ENCODE measurements around the gene MARVELD1. TPM values are rescaled to one million over a fixed set of nuclear protein-coding genes. Genes with fewer than 3 reads are reported as not detected.

MARVELD1 gene
- total and polyA plus RNA-seq, 2 of the 4 experiments (the other 2 are of a cell fraction): 12.0 to 68.1 TPM

- H3K36me3 ChIP-seq (ENCODE audit: control insufficient read depth, insufficient read depth, low read length): peaks cover 42% of the 10 kb centered on the region
- no peak for TF ChIP-seq SMC3 (IDR thresholded peaks at IDR 0.05; ENCODE audit: low read depth, low read length)
- no peak for TF ChIP-seq RFX5 (IDR thresholded peaks at IDR 0.05; ENCODE audit: low read depth, low read length)
- no peak for TF ChIP-seq CTCF (conservative IDR thresholded peaks at IDR 0.05; ENCODE audit: low read depth, low read length)
- no peak for TF ChIP-seq RAD21 (IDR thresholded peaks at IDR 0.05; ENCODE audit: low read length)
- TF ChIP-seq BHLHE40 (IDR thresholded peaks at IDR 0.05; ENCODE audit: low read depth, low read length): no peak
- no peaks in the 10 kb centered on the region for H3K4me1 ChIP-seq (ENCODE audit: control insufficient read depth, insufficient read depth, low read length)
- no peak overlapping the region for H3K14ac ChIP-seq (replicated peaks; ENCODE audit: low read depth, low read length)
- no peak overlapping the region for H3K4me2 ChIP-seq (ENCODE audit: low read depth, low read length)
- no peak overlapping the region for H3K4me3 ChIP-seq (ENCODE audit: insufficient read depth, low read depth, low read length)
- no peak overlapping the region for H4K91ac ChIP-seq (ENCODE audit: insufficient read depth, low read depth, low read length)
- H3K9ac ChIP-seq (ENCODE audit: low read depth, low read length): no peak overlapping the region
- no peak overlapping the region for H2BK5ac ChIP-seq (ENCODE audit: low read depth, low read length, poor library complexity, severe bottlenecking)
- no peaks in the 10 kb centered on the region; the same call in 1 of the 2 replicates for H3K9me1 ChIP-seq (ENCODE audit: insufficient read depth, low read length)
- H3K4ac ChIP-seq (ENCODE audit: low read depth, low read length): no peak overlapping the region
- POLR2A ChIA-PET (ENCODE audit: unreplicated experiment): no interaction called here
- no CpG with 5 or more reads among the region's 5 CpGs for WGBS, 2 experiments (ENCODE audit: extremely low coverage in 2 of 2, insufficient read length in 1 of 2)
- H4K5ac ChIP-seq (ENCODE audit: low read depth, low read length): no peak overlapping the region
- H2AK9ac ChIP-seq (replicated peaks; ENCODE audit: low read depth, low read length, poor library complexity): peak overlapping the region; percentile 33
- in situ Hi-C loops (cut with MboI; ENCODE audit: low sequenced_read_pairs): no loop called here
- H3K9me3 ChIP-seq (ENCODE audit: control insufficient read depth, insufficient read depth, low read length): no peaks in the 10 kb centered on the region
- BruUV-seq (replicated peaks): no TSS peak
- no peak overlapping the region for H3K18ac ChIP-seq (ENCODE audit: low read depth, low read length)
- no peak overlapping the region for H4K8ac ChIP-seq (ENCODE audit: low read depth in 2 of 2, low read length in 2 of 2)
- H3K27me3 ChIP-seq (ENCODE audit: control insufficient read depth, insufficient read depth, low read length): no peaks in the 10 kb centered on the region
- dilution Hi-C loops (cut with HindIII; ENCODE audit: low sequenced_read_pairs, unreplicated experiment): no loop called here
- H3K56ac ChIP-seq (ENCODE audit: extremely low read depth, insufficient read depth, low read length): no peak overlapping the region
- no peaks in the 10 kb centered on the region for H3K79me1 ChIP-seq (ENCODE audit: low read depth in 1 of 2, low read length in 2 of 2)
- no peak overlapping the region for H3K23ac ChIP-seq (ENCODE audit: low read depth, low read length)
- H3K27ac ChIP-seq (ENCODE audit: insufficient read depth, low read length): no peak overlapping the region
- H4K20me1 ChIP-seq (ENCODE audit: insufficient read depth, low read length): no peaks in the 10 kb centered on the region; the same call in 1 of the 2 replicates
- DNase-seq (no peak), ATAC-seq (ENCODE audit: low read depth) (no peak)
- no peak overlapping the region for H2BK20ac ChIP-seq (ENCODE audit: low read depth, low read length)
- no peak overlapping the region for H2BK120ac ChIP-seq (ENCODE audit: low read depth, low read length)
- CTCF ChIA-PET: no interaction called here
- no peak overlapping the region for H2AK5ac ChIP-seq (ENCODE audit: low read depth, low read length)
- no peak overlapping the region for H2BK15ac ChIP-seq (ENCODE audit: low read depth, low read length)
- no peak overlapping the region for H2AFZ ChIP-seq (replicated peaks; ENCODE audit: low read length, poor library complexity)
- intact Hi-C loops (cut with micrococcal nuclease): no loop called here
These were observed 46.4 kb downstream of the MARVELD1 start for GRCh38 chr10:97759946-97760345.

Measured in IMR-90 (cell line).